ENCODE measurements around the gene CACUL1. TPM values are rescaled to one million over a fixed set of nuclear protein-coding genes. Genes with fewer than 3 reads are reported as not detected.

The CACUL1 gene
- total RNA-seq, 1 donor from 2014 or later: 52.4 TPM

- no peak for FAIRE-seq
- TF ChIP-seq CTCF (IDR thresholded peaks at IDR 0.05; ENCODE audit: insufficient read depth, low read depth, low read length) (no peak), EZH2 (IDR thresholded peaks at IDR 0.05; ENCODE audit: insufficient read depth, low read length) (no peak)
Measured at GRCh38 chr10:118629211-118629610, 125.6 kb downstream of the CACUL1 start.

GRCh38 chr10:118628397-118628796 lies 126.4 kb downstream of the CACUL1 start:
- no peaks in the 10 kb centered on the region for H3K79me2 ChIP-seq (ENCODE audit: insufficient read depth, low read length)
- no peak overlapping the region for H3K4me3 ChIP-seq (ENCODE audit: insufficient read depth, low read depth, low read length)
- FAIRE-seq: no peak
- no peak overlapping the region for H3K27ac Mint-ChIP-seq (ENCODE audit: unreplicated experiment)
- no peak overlapping the region for H3K27ac ChIP-seq (ENCODE audit: low read depth, low read length)
- no peak overlapping the region for H3K9ac ChIP-seq (ENCODE audit: low read length)
- H3K9me3 Mint-ChIP-seq (ENCODE audit: unreplicated experiment): no peaks in the 10 kb centered on the region
- no peaks in the 10 kb centered on the region for H3K4me1 Mint-ChIP-seq (ENCODE audit: low read depth, unreplicated experiment)
- no peak overlapping the region for H3K4me3 Mint-ChIP-seq (ENCODE audit: unreplicated experiment)
- no peak overlapping the region for H3K4me2 ChIP-seq (ENCODE audit: low read length)
- no peak overlapping the region for H2AFZ ChIP-seq (ENCODE audit: low read depth, low read length)
- no peaks in the 10 kb centered on the region for H4K20me1 ChIP-seq (ENCODE audit: insufficient read depth, low read length)
- DNase-seq (ENCODE audit: low read depth): no peak
- TF ChIP-seq CTCF (IDR thresholded peaks at IDR 0.05; ENCODE audit: insufficient read depth, low read depth, low read length) (no peak), EZH2 (IDR thresholded peaks at IDR 0.05; ENCODE audit: insufficient read depth, low read length) (no peak)
- peaks cover 50% of the 10 kb centered on the region for H3K27me3 Mint-ChIP-seq (ENCODE audit: low read depth, unreplicated experiment)
- H3K9me3 ChIP-seq (ENCODE audit: insufficient read depth, low read depth, low read length): no peaks in the 10 kb centered on the region
- peaks cover 5% of the 10 kb centered on the region for H3K27me3 ChIP-seq (ENCODE audit: insufficient read depth, low read length)
- H3K4me1 ChIP-seq (ENCODE audit: insufficient read depth, low read length): no peaks in the 10 kb centered on the region
- no peaks in the 10 kb centered on the region for H3K36me3 ChIP-seq (ENCODE audit: insufficient read depth, low read length)
- H3K36me3 Mint-ChIP-seq (ENCODE audit: low read depth, unreplicated experiment): no peaks in the 10 kb centered on the region

More at GRCh38 chr10:118629211-118629610, 125.6 kb downstream of the CACUL1 start:
- no peaks in the 10 kb centered on the region for H3K4me1 ChIP-seq (ENCODE audit: insufficient read depth, low read length)
- no peak overlapping the region for H2AFZ ChIP-seq (ENCODE audit: low read depth, low read length)
- no peaks in the 10 kb centered on the region for H4K20me1 ChIP-seq (ENCODE audit: insufficient read depth, low read length)
- Mint-ChIP-seq H3K4me1 (ENCODE audit: low read depth, unreplicated experiment) (no peaks in the 10 kb centered on the region), H3K36me3 (ENCODE audit: low read depth, unreplicated experiment) (no peaks in the 10 kb centered on the region), H3K4me3 (ENCODE audit: unreplicated experiment) (no peak overlapping the region), H3K27me3 (ENCODE audit: low read depth, unreplicated experiment) (peaks cover 53% of the 10 kb centered on the region), H3K9me3 (ENCODE audit: unreplicated experiment) (no peaks in the 10 kb centered on the region), H3K27ac (ENCODE audit: unreplicated experiment) (no peak overlapping the region)
- no peaks in the 10 kb centered on the region for H3K36me3 ChIP-seq (ENCODE audit: insufficient read depth, low read length)
- no peaks in the 10 kb centered on the region for H3K79me2 ChIP-seq (ENCODE audit: insufficient read depth, low read length)
- no peak overlapping the region for H3K4me3 ChIP-seq (ENCODE audit: insufficient read depth, low read depth, low read length)
- no peak for DNase-seq (ENCODE audit: low read depth)
- H3K9me3 ChIP-seq (ENCODE audit: insufficient read depth, low read depth, low read length): no peaks in the 10 kb centered on the region
- H3K4me2 ChIP-seq (ENCODE audit: low read length): no peak overlapping the region
- no peak overlapping the region for H3K27ac ChIP-seq (ENCODE audit: low read depth, low read length)
- H3K9ac ChIP-seq (ENCODE audit: low read length): no peak overlapping the region
- peaks cover 6% of the 10 kb centered on the region for H3K27me3 ChIP-seq (ENCODE audit: insufficient read depth, low read length)

GRCh38 chr10:118626953-118627352 lies 127.8 kb downstream of the CACUL1 start:
- Histone ChIP-seq H3K9me3 (ENCODE audit: insufficient read depth, low read depth, low read length) (no peaks in the 10 kb centered on the region), H3K27ac (ENCODE audit: low read depth, low read length) (no peak overlapping the region), H3K79me2 (ENCODE audit: insufficient read depth, low read length) (no peaks in the 10 kb centered on the region), H3K27me3 (ENCODE audit: insufficient read depth, low read length) (peaks cover 5% of the 10 kb centered on the region), H3K4me1 (ENCODE audit: insufficient read depth, low read length) (no peaks in the 10 kb centered on the region), H3K4me2 (ENCODE audit: low read length) (no peak overlapping the region), H3K4me3 (ENCODE audit: insufficient read depth, low read depth, low read length) (no peak overlapping the region), H3K36me3 (ENCODE audit: insufficient read depth, low read length) (no peaks in the 10 kb centered on the region), H4K20me1 (ENCODE audit: insufficient read depth, low read length) (no peaks in the 10 kb centered on the region), H2AFZ (ENCODE audit: low read depth, low read length) (no peak overlapping the region), H3K9ac (ENCODE audit: low read length) (no peak overlapping the region)
- DNase-seq (ENCODE audit: low read depth) (no peak), FAIRE-seq (no peak)
- H3K4me1 Mint-ChIP-seq (ENCODE audit: low read depth, unreplicated experiment): no peaks in the 10 kb centered on the region
- peaks cover 41% of the 10 kb centered on the region for H3K27me3 Mint-ChIP-seq (ENCODE audit: low read depth, unreplicated experiment)
- H3K9me3 Mint-ChIP-seq (ENCODE audit: unreplicated experiment): no peaks in the 10 kb centered on the region
- TF ChIP-seq EZH2 (IDR thresholded peaks at IDR 0.05; ENCODE audit: insufficient read depth, low read length): no peak
- no peaks in the 10 kb centered on the region for H3K36me3 Mint-ChIP-seq (ENCODE audit: low read depth, unreplicated experiment)
- H3K27ac Mint-ChIP-seq (ENCODE audit: unreplicated experiment): no peak overlapping the region
- no peak overlapping the region for H3K4me3 Mint-ChIP-seq (ENCODE audit: unreplicated experiment)

Other genes starting within 250 kb of the CACUL1 start
- not detected in 2 replicates for gene PRLHR, start 159.3 kb downstream of the CACUL1 start, total RNA-seq

Data from astrocyte (in vitro differentiated cells and primary cell).